HCT116 (cell line): Measurements from ENCODE around the gene SERPINB6. TPM values are rescaled to one million over a fixed set of nuclear protein-coding genes. Genes with fewer than 3 reads are reported as not detected.
A peak's percentile ranks its signal among the peaks of the same experiment; 100 is the strongest.

Experiments
- ATAC-seq: fragments of 200-7000 bp; cut with Tn5 transposase; 2 replicates; pipeline ENCODE4 v1.9.1; 2020; ENCODE audit warnings: mild to moderate bottlenecking, moderate library complexity
- BruUV-seq: library from RNA; stranded (reverse); fragments of 400-500 nt; replicated peaks from 2 replicates; lab custom pipeline; 2021; lab: Mats Ljungman, UMichigan
- CTCF ChIA-PET: fragments of 300-600 bp; sonication (Branson Sonifier 250); formaldehyde crosslinking; loops from one replicate; lab custom pipeline; 2021; ENCODE audit warnings: antibody characterized with exemption; lab: Charles Lee
- POLR2A ChIA-PET: fragments of 300-600, 350-600 bp; sonication (Branson Sonifier 250); formaldehyde crosslinking; loops from one replicate; lab custom pipeline; 2021; ENCODE audit warnings: antibody characterized with exemption; lab: Charles Lee
- RAD21 ChIA-PET, 2 experiments: fragments of 300-600 bp; sonication (Branson Sonifier 250); formaldehyde crosslinking; loops; one replicate each; lab custom pipeline; 2023; ENCODE audit warnings: low total read pairs in 2 of 2; ENCODE audit not compliant: uncharacterized antibody in 2 of 2, unreplicated experiment in 2 of 2, low non-redundant PET in 1 of 2; lab: Charles Lee
- DNase-seq: peaks from one replicate; pipeline ENCODE4 v3.0.0-alpha.2; 2010; ENCODE audit warnings: low read depth, low spot score
- H2AFZ ChIP-seq: fragments of 200-600 bp; shearing (Covaris generic), sonication (generic); 2 replicates; pipeline ENCODE4 v1.6.1; 2017; ENCODE audit warnings: low read depth, mixed run types, mixed read lengths, antibody characterized with exemption, low read length; ENCODE audit not compliant: poor library complexity, severe bottlenecking
- H3K27ac ChIP-seq: 2 replicates; pipeline ENCODE4 v1.5.1; 2012; ENCODE audit warnings: low read depth, low read length
- H3K27me3 ChIP-seq: fragments of 200-600 bp; sonication (generic); 2 replicates; pipeline ENCODE4 v1.6.1; 2016; ENCODE audit warnings: mixed run types, low read length, mixed read lengths; ENCODE audit not compliant: insufficient read depth
- H3K36me3 ChIP-seq, 2 experiments: fragments of 200-500 bp in 1 of 2; fragments of 200-600 bp in 1 of 2; sonication (Bioruptor generic) in 1 of 2; sonication (generic) in 1 of 2; 2 replicates each; pipeline versions ENCODE4 v1.5.1 to v1.6.1; 2014 to 2016; ENCODE audit warnings: low read length in 2 of 2, inconsistent platforms in 1 of 2, mixed read lengths in 1 of 2, mixed run types in 1 of 2; ENCODE audit not compliant: insufficient read depth in 2 of 2, control insufficient read depth in 1 of 2
- H3K4me1 ChIP-seq, 2 experiments: fragments of 200-600 bp in 1 of 2; sonication (generic) in 1 of 2; 2 replicates each; pipeline versions ENCODE4 v1.5.1 to v1.6.1; 2012 to 2017; ENCODE audit warnings: low read length in 2 of 2, inconsistent platforms in 1 of 2, mild to moderate bottlenecking in 1 of 2, mixed read lengths in 1 of 2, mixed run types in 1 of 2, moderate library complexity in 1 of 2; ENCODE audit not compliant: insufficient read depth in 2 of 2, control insufficient read depth in 1 of 2
- H3K4me2 ChIP-seq: fragments of 200-600 bp; sonication (generic); 2 replicates; pipeline ENCODE4 v1.6.1; 2017; ENCODE audit warnings: mixed run types, low read length, mixed read lengths
- H3K4me3 ChIP-seq, 2 experiments: fragments of 200-600 bp in 1 of 2; sonication (generic) in 1 of 2; replicated peaks in 1 of 2; 2 replicates each; pipeline ENCODE4 v1.5.1; 2011 to 2016; ENCODE audit warnings: low read length in 2 of 2, control low read depth in 1 of 2, low read depth in 1 of 2, mild to moderate bottlenecking in 1 of 2, mixed read lengths in 1 of 2, mixed run types in 1 of 2
- H3K79me2 ChIP-seq: fragments of 200-600 bp; sonication (generic); 2 replicates; pipeline ENCODE4 v1.6.1; 2017; ENCODE audit warnings: mild to moderate bottlenecking, mixed run types, low read length, moderate library complexity, mixed read lengths; ENCODE audit not compliant: insufficient read depth
- H3K9ac ChIP-seq: fragments of 200-600 bp; sonication (generic); 2 replicates; pipeline ENCODE4 v1.6.1; 2016; ENCODE audit warnings: low read length, mixed read lengths
- H3K9me2 ChIP-seq: fragments of 200-600 bp; sonication (generic), shearing (Covaris generic); 2 replicates; pipeline ENCODE4 v1.6.1; 2017; ENCODE audit warnings: mixed run types, mild to moderate bottlenecking, moderate library complexity; ENCODE audit not compliant: insufficient read depth
- H3K9me3 ChIP-seq, 2 experiments: fragments of 200-500 bp in 1 of 2; fragments of 200-600 bp in 1 of 2; sonication (Bioruptor generic) in 1 of 2; sonication (generic) in 1 of 2; 2 replicates each; pipeline ENCODE4 v1.6.1; 2014 to 2017; ENCODE audit warnings: low read length in 2 of 2, mixed read lengths in 2 of 2, inconsistent platforms in 1 of 2, low read depth in 1 of 2, mild to moderate bottlenecking in 1 of 2, mixed run types in 1 of 2, moderate library complexity in 1 of 2; ENCODE audit not compliant: control insufficient read depth in 1 of 2, insufficient read depth in 1 of 2
- H4K20me1 ChIP-seq: fragments of 200-600 bp; sonication (generic), shearing (Covaris generic); 2 replicates; pipeline ENCODE4 v1.6.1; 2017; ENCODE audit warnings: mixed run types, mild to moderate bottlenecking, moderate library complexity; ENCODE audit not compliant: insufficient read depth
- CBX3 ChIP-seq: IDR thresholded peaks from 2 replicates; pipeline ENCODE4 v1.6.1; 2012; ENCODE audit warnings: low read depth
- CEBPB ChIP-seq: IDR thresholded peaks from 2 replicates; pipeline ENCODE4 v1.6.1; 2012; ENCODE audit warnings: low read depth
- EZH2phosphoT487 ChIP-seq: fragments of 200-600 bp; IDR thresholded peaks from 2 replicates; pipeline ENCODE4 v1.6.1; 2018; ENCODE audit warnings: antibody characterized with exemption, borderline replicate concordance
- POLR2A ChIP-seq: IDR thresholded peaks from 2 replicates; pipeline ENCODE4 v1.7.0; 2011; ENCODE audit warnings: borderline replicate concordance; ENCODE audit not compliant: insufficient read depth, insufficient read length; ENCODE audit errors: extremely low read depth
- POLR2AphosphoS5 ChIP-seq: IDR thresholded peaks from 2 replicates; pipeline ENCODE4 v1.6.1; 2011; ENCODE audit warnings: mild to moderate bottlenecking, low read depth, low read length, moderate library complexity
- REST ChIP-seq: IDR thresholded peaks from 2 replicates; pipeline ENCODE4 v1.6.1; 2012; ENCODE audit warnings: low read depth
- SP1 ChIP-seq: IDR thresholded peaks from 2 replicates; pipeline ENCODE4 v1.6.1; 2012; ENCODE audit warnings: low read depth
- TCF7L2 ChIP-seq: IDR thresholded peaks from 2 replicates; pipeline ENCODE4 v1.7.0; 2011; ENCODE audit warnings: borderline replicate concordance, inconsistent platforms; ENCODE audit not compliant: insufficient read depth, insufficient read length; ENCODE audit errors: extremely low read depth
- ZNF274 ChIP-seq: fragments of 200-500 bp; sonication (Bioruptor generic); IDR thresholded peaks from 2 replicates; pipeline ENCODE4 v1.6.1; 2014; ENCODE audit warnings: mild to moderate bottlenecking, low read depth, low read length, inconsistent platforms
- intact Hi-C: fragments of 100-400 bp; cut with micrococcal nuclease; formaldehyde crosslinking; loops from 2 replicates; pipeline ENCODE4 v1.10.0; 2022
- total RNA-seq: library from RNA; stranded (reverse); gene quantifications from one replicate; pipeline ENCODE4 v1.2.1, GENCODE V29; 2021; ENCODE audit not compliant: unreplicated experiment

Gene SERPINB6
- total RNA-seq, 1 experiment from 2014 or later, result 103 TPM

- Histone ChIP-seq H3K9ac (peak overlapping the region; percentile 24; the same call in 1 of the 2 replicates), H3K79me2 (no peaks in the 10 kb centered on the region), H3K4me3 (0 out of 4 replicates have a peak overlapping the region, but pooled peaks of 1 of the 2 experiments have one; percentile 11), H3K9me2 (no peaks in the 10 kb centered on the region), H3K4me2 (peak overlapping the region; percentile 61), H4K20me1 (no peaks in the 10 kb centered on the region), H3K27me3 (no peaks in the 10 kb centered on the region), H2AFZ (peak overlapping the region; percentile 24), H3K9me3 (no peaks in the 10 kb centered on the region), H3K4me1 (peaks cover 35 to 83% of the 10 kb centered on the region in 2 experiments), H3K36me3 (no peaks in the 10 kb centered on the region), H3K27ac (no peak overlapping the region)
- BruUV-seq, result no TSS peak
- no peak for TF ChIP-seq CBX3
- TF ChIP-seq ZNF274, result no peak
- no peak for TF ChIP-seq EZH2phosphoT487
- no peak for TF ChIP-seq CEBPB
- no peak for TF ChIP-seq POLR2A
- TF ChIP-seq TCF7L2, result no peak
- TF ChIP-seq POLR2AphosphoS5, result no peak
- TF ChIP-seq SP1, result no peak
- TF ChIP-seq REST, result no peak
- peak; percentile 31; the same call in 1 of the 2 replicates for ATAC-seq
- POLR2A ChIA-PET, result interaction anchor here (0.8 to 2.1 kb wide), 4 partner anchors 9 to 139 kb away, joined by 3 to 10 read pairs (median 3); partner anchors contain the start of genes NQO2 and SERPINB1
- DNase-seq, result no peak
- RAD21 ChIA-PET, result no interaction called here
- CTCF ChIA-PET, result interaction anchor here (1.0 to 1.3 kb wide), 3 partner anchors 9 to 189 kb away, joined by 3 read pairs; no protein-coding TSS in a partner anchor
- intact Hi-C loops, result no loop called here
Observed at GRCh38 chr6:2979819-2980464, 8.6 kb upstream of the SERPINB6 start.
